ENCODE data around the gene ENTREP3.
"Not testable (repeated sequence)": the region's sequence is repeated elsewhere in the genome, so short reads cannot be mapped to it uniquely, and the experiment has no call there.

The ENTREP3 gene

GRCh38 chr1:155250633-155251449, 4.4 kb downstream of the ENTREP3 start:
- DNase-seq: peak; percentile 78

GRCh38 chr1:155250246-155250632, 5.0 kb downstream of the ENTREP3 start:
- no peak for DNase-seq

- no peak for DNase-seq
Measured at GRCh38 chr1:155247667-155248553, 7.4 kb downstream of the ENTREP3 start.

DNA sequence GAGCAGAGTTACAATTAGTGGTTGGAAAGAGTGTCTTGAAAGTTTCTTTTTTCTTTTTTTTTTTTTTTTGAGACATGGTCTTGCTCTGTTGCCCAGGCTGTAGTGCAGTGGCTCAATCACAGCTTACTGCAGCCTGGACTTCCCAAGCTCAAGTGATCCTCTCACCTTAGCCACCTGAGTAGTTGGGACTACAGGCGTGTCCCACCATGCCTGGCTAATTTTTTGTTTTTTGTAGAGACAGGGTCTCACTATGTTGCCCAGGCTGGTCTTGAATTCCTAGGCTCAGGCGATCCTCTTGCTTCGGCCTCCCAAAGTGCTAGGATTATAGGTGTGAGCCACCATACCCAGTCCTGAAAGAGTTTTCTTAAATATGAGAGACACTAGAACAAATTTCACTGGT, 8.5 kb downstream of the ENTREP3 start:
- not testable (repeated sequence) for DNase-seq

DNA sequence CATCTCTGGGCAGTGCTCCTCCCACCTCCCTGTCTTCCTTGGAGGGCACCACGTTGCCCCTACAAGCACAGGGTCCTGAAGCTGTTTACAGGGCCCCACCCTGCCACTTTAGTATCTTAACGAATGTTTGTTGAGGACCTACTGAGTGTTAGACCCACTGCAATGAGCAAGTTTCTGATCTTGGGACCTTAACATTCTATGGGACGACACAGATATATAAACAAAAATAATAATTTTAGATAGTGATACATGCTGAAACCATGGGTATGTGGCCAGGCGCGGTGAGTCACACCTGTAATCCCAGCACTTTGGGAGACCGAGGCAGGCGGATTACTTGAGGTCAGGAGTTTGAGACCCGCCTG, 10.1 kb downstream of the ENTREP3 start:
- DNase-seq: no peak

DNA sequence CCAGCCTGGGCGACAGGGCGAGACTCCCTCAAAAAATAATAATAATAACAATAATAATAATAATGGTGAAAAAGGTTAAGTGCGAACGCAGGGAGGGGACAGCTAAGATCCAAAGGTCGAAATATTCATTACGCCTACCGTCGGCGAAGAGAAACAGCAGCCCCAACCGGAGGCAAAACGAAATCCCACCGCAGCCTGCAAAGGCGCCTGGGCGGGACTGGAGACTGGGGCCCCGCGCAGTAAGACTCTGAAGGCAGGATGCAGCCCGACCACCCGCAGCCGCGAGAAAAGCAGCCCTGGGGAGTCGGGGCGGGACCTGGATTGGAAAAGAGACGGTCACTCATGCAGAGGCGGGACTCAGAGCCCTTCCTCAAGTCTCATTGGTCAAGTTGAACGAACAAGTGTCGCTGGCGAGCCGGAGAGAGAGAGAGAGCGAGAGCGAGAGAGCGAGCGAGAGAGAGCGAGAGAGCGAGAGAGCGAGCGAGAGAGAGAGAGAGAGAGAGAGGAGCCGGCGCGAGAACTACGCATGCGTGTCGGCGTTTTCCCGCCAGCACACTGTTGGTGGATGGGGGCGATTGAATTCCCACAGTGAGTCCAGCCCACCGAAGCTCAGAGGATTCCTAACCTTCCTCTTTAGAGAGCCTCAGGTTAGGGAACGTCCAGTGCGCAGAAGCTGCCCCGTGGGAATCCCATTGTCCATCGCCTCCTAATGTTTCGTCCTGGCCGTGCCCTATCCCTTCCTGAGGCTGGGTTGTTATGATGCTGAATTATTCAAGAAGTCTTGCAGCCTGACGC, 10.7 kb downstream of the ENTREP3 start:
- peak; percentile 90 for DNase-seq

- DNase-seq: no peak
Measured at GRCh38 chr1:155242805-155243358, 12.4 kb downstream of the ENTREP3 start.

GRCh38 chr1:155241841-155242264, 13.4 kb downstream of the ENTREP3 start:
- no peak for DNase-seq

DNA sequence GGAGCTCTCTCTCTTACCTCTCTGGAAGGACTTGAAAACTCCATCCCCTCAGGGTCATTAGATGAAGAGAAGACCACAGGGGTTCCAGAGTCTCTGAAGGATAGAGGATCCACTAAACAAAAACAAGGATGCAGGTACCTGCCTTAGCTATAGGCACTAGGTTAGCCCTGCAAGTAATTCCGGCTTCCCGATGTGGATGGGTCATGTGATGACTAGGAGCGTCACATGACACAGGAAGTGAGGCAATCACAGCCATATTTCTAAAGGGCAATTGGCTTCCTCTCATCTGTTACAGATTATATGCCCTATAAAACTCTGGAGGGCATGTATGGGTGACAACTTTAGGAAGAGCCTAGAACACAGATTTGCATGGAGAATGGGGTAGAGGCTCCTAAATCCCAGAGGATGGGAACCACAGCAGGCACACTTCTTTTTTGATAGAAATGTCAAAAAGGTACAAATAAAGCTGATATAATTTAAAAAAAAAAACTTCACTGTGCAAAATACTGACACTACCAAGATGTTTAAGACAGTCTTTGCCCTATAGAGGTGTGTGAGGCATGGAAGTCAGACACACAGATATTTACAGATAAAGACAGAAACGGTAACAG, 14.1 kb downstream of the ENTREP3 start:
- DNase-seq: peak; percentile 65

DNA sequence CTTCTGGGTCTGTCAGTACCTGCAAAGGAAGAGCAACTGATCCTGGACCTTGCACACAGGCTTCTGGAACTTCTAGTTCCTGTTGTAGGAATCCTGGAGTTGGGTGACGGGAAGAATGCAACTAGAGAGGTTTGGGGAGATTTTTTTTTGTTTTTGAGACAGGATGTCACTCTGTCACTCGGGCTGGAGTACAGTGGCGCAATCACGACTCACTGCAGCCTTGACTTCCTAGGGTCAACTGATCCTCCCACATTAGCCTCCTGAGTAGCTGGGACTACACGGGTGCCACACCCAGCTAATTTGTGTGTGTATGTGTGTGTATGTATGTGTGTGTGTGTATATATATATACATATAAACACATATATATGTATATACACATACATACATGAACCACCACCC, 18.8 kb downstream of the ENTREP3 start:
- DNase-seq: no peak

- not testable (repeated sequence) for DNase-seq
Measured at GRCh38 chr1:155235375-155235774, 19.9 kb downstream of the ENTREP3 start.

GRCh38 chr1:155233502-155233901, 21.8 kb downstream of the ENTREP3 start:
- not testable (repeated sequence) for DNase-seq

- not testable (repeated sequence) for DNase-seq
Measured at GRCh38 chr1:155232001-155232978, 23.0 kb downstream of the ENTREP3 start.

DNA sequence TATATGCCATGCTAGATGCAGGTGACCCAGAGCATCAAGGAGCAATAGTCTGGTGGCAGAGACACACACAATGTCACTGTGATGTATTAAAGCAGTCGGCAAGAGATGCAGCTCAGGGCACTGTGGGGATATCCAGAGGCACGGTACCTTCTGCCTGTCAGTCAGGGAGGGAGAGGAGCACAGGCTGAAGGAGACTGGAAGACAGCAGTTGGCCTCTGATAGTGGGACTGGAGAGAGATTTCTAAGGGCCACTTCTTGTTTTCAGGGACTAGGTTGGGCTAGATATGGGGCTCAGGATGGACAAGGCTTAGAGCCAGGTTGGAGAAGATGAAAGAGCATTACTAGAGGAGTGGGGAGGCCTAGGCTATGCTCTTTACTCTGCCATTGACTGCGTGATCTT, 24.0 kb downstream of the ENTREP3 start:
- not testable (repeated sequence) for DNase-seq

DNA sequence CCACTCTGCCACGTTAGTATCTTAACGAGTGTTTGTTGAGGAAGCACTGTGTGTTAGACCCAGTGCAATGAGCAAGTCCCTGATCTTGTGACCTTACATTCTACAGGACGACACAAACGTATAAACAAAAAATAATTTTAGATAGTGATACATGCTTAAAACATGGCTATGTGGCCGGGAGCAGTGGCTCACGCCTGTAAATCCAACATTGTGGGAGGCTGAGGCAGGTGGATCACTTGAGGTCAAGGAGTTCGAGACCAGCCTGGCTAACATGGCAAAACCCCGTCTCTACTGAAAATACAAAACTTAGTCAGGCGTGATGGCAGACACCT, 27.2 kb downstream of the ENTREP3 start:
- no peak for DNase-seq

GRCh38 chr1:155227261-155228095, 27.8 kb downstream of the ENTREP3 start:
- DNase-seq: peak; percentile 96

DNA sequence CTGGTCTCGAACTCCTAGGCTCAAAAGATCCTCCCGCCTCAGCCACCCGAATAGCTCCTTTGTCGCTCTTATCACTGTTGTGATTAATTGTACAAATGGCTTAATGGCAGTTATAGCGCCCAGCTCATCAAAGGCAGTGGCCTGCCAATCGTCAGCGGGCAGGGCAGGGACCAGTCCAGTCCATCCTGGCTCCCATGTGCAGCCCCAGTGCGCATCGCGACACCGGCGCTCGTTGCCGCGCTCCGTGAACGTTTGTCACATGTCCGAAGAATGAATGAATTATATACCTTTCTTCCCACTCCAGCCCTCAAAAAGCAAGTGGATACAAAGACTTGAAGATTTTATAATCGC, 28.4 kb downstream of the ENTREP3 start:
- DNase-seq: no peak

DNA sequence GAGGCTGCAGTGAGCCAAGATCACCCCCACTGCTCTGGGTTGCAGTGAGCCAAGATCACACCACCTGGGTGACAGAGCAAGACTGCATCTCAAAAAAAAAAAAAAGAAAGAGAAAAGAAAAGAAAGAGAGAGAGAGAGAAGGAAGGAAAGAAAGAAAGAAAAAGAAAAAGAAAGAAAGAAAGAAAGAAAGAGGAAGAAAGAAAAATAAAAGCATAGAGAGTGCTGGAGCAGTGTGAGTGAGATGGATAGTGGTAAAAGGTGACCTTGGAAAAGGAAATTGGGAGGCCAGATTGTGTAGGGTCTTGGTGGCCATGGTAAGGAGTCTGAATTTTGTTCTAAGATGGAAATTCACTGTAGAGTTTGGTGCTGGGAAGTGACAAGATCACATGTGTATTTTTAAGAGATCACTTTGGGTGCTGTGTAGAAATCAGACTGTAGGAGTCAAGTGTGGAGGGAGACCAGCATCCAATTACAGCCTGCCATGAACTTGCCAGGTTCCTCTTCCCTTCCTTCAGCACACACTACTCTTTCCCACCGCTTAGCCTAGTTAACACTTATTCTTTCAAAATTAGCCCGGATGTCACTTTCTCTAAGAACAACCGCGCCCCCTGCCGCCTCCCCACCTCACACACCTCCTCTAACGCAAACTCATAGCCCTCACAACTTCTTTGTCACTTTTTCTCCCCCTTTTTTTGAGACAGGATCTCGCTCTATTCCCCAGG, 28.9 kb downstream of the ENTREP3 start:
- peak; percentile 79 for DNase-seq

- not testable (repeated sequence) for DNase-seq
Measured at GRCh38 chr1:155225404-155225759, 29.9 kb downstream of the ENTREP3 start.

Measured in right kidney (tissue), 1 donor.